Stimulated activated memory B cell treated with anti-CD40 and anti-IgM and Interleukin-4, amounts not matched to agents 10 μg/mL and 1 μg/mL and 100 μg/mL, for 72 hours (primary cell): ENCODE results near the gene HTR1E.

Experiments
- ATAC-seq: fragments of 150-1000 bp; cut with Tn5 transposase; 2 replicates; pipeline ENCODE4 v1.10.0; 2021
- H3K27ac Mint-ChIP-seq: one replicate; pipeline ENCODE4 v1.8.0; 2022; ENCODE audit warnings: mild to moderate bottlenecking, mixed read lengths
- H3K27me3 Mint-ChIP-seq: one replicate; pipeline ENCODE4 v1.8.0; 2022; ENCODE audit warnings: mixed read lengths
- H3K36me3 Mint-ChIP-seq: one replicate; pipeline ENCODE4 v1.8.0; 2022; ENCODE audit warnings: mixed read lengths
- H3K4me1 Mint-ChIP-seq: one replicate; pipeline ENCODE4 v1.8.0; 2022; ENCODE audit warnings: mixed read lengths
- H3K4me3 Mint-ChIP-seq: one replicate; pipeline ENCODE4 v1.8.0; 2022; ENCODE audit warnings: mild to moderate bottlenecking, moderate library complexity, mixed read lengths
- H3K9me3 Mint-ChIP-seq: one replicate; pipeline ENCODE4 v1.8.0; 2022; ENCODE audit warnings: mixed read lengths

The HTR1E gene

GRCh38 chr6:87029711-87030314, 92.5 kb downstream of the HTR1E start:
- Mint-ChIP-seq H3K4me1 (no peaks in the 10 kb centered on the region), H3K27ac (no peak overlapping the region), H3K4me3 (no peak overlapping the region), H3K9me3 (peaks cover 6% of the 10 kb centered on the region), H3K36me3 (no peaks in the 10 kb centered on the region), H3K27me3 (peaks cover 1% of the 10 kb centered on the region)
- no peak for ATAC-seq

- no peak overlapping the region for H3K4me3 Mint-ChIP-seq
- no peak for ATAC-seq
- no peak overlapping the region for H3K27ac Mint-ChIP-seq
- H3K36me3 Mint-ChIP-seq, result peaks cover 6% of the 10 kb centered on the region
- peaks cover 5% of the 10 kb centered on the region for H3K9me3 Mint-ChIP-seq
- H3K4me1 Mint-ChIP-seq, result no peaks in the 10 kb centered on the region
- peaks cover 29% of the 10 kb centered on the region for H3K27me3 Mint-ChIP-seq
Observed at GRCh38 chr6:87040729-87041128, 103.4 kb downstream of the HTR1E start.

- ATAC-seq, result no peak
- H3K27ac Mint-ChIP-seq, result no peak overlapping the region
- H3K36me3 Mint-ChIP-seq, result no peaks in the 10 kb centered on the region
- peaks cover 22% of the 10 kb centered on the region for H3K4me1 Mint-ChIP-seq
- H3K4me3 Mint-ChIP-seq, result no peak overlapping the region
- no peaks in the 10 kb centered on the region for H3K27me3 Mint-ChIP-seq
- no peaks in the 10 kb centered on the region for H3K9me3 Mint-ChIP-seq
Observed at GRCh38 chr6:87045521-87046075, 108.3 kb downstream of the HTR1E start.

GRCh38 chr6:87049779-87050178, 112.5 kb downstream of the HTR1E start:
- Mint-ChIP-seq H3K9me3 (no peaks in the 10 kb centered on the region), H3K27ac (peak overlapping the region; percentile 8), H3K27me3 (no peaks in the 10 kb centered on the region), H3K36me3 (no peaks in the 10 kb centered on the region), H3K4me3 (no peak overlapping the region), H3K4me1 (peaks cover 30% of the 10 kb centered on the region)
- ATAC-seq, result peak; percentile 64

GRCh38 chr6:87053312-87053711, 116.0 kb downstream of the HTR1E start:
- Mint-ChIP-seq H3K36me3 (no peaks in the 10 kb centered on the region), H3K4me3 (no peak overlapping the region), H3K4me1 (peaks cover 42% of the 10 kb centered on the region), H3K27ac (no peak overlapping the region), H3K9me3 (no peaks in the 10 kb centered on the region), H3K27me3 (no peaks in the 10 kb centered on the region)
- no peak for ATAC-seq

GRCh38 chr6:87054143-87054833, 117.0 kb downstream of the HTR1E start:
- Mint-ChIP-seq H3K9me3 (no peaks in the 10 kb centered on the region), H3K4me3 (peak overlapping the region; percentile 51), H3K4me1 (peaks cover 33% of the 10 kb centered on the region), H3K27ac (peak overlapping the region; percentile 78), H3K27me3 (no peaks in the 10 kb centered on the region), H3K36me3 (no peaks in the 10 kb centered on the region)
- peak; percentile 55 for ATAC-seq

GRCh38 chr6:87059943-87060342, 122.6 kb downstream of the HTR1E start:
- Mint-ChIP-seq H3K27me3 (no peaks in the 10 kb centered on the region), H3K36me3 (no peaks in the 10 kb centered on the region), H3K4me1 (peaks cover 10% of the 10 kb centered on the region), H3K27ac (no peak overlapping the region), H3K9me3 (no peaks in the 10 kb centered on the region), H3K4me3 (no peak overlapping the region)
- ATAC-seq, result no peak

GRCh38 chr6:87065117-87065516, 127.8 kb downstream of the HTR1E start:
- H3K9me3 Mint-ChIP-seq, result no peaks in the 10 kb centered on the region
- H3K36me3 Mint-ChIP-seq, result no peaks in the 10 kb centered on the region
- H3K27me3 Mint-ChIP-seq, result no peaks in the 10 kb centered on the region
- H3K27ac Mint-ChIP-seq, result no peak overlapping the region
- ATAC-seq, result no peak
- peaks cover 7% of the 10 kb centered on the region for H3K4me1 Mint-ChIP-seq
- H3K4me3 Mint-ChIP-seq, result no peak overlapping the region
